ENCODE results near the gene CISH. TPM values are rescaled to one million over a fixed set of nuclear protein-coding genes. Genes with fewer than 3 reads are reported as not detected.

The CISH gene
- total RNA-seq, 4 donors from 2014 or later: 5.5 to 15.5 (median 5.8) TPM

DNA sequence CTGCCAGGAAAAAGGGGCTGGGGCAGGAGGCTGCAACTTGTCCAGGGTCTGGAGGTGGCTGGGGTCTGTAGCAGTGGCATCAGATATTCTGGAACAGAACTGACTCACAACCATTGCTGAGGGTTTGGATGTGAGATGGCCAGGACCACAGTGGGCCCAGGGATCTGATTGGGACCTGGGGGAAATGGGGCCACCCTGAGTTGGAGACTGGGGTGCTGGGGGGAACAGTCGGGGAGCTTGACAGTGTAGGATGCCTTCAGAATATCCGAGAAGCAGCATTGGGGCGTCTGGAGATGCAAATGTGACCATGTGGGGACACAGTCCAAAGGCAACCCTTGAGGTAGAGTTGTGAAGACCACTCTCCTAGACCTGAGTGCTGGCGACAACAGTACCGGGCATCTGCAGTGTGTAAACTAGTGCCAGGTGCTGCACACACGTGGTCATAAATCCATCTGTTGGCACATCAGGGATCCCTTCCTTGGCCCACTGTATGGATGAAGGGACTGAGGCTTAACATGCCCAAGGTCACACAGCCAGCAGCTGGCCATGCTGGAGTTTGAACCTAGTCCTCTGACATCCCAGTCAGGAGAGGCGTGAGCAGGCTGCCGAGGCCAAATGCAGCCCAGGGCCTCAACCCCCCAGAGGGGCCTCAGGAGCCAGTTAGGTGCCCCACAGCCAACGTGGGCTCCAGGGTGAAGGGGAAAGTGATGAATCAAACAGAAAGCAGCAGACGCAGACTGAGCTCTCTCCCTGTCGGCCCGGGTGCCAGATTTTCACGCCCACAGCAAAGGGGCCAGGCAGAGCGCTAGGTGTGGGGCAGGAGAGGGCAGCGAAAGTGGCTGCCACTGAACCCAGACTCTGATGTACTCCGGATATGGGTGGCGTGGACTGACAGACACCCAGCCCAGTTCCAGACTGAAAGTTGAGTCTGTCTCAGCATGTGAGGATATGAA, 23.5 kb downstream of the CISH start:
- no peak overlapping the region for H3K27ac ChIP-seq
- WGBS, 2 donors: 48 to 65% methylated on average over 16 to 17 of the region's 17 CpGs
- peaks cover 0 to 21% (median 0%) of the 10 kb centered on the region in 3 donors for H3K36me3 ChIP-seq
- no peaks in the 10 kb centered on the region for H3K9me3 ChIP-seq
- H3K4me1 ChIP-seq: peaks cover 0 to 30% (median 20%) of the 10 kb centered on the region in 4 donors
- H3K27me3 ChIP-seq: no peaks in the 10 kb centered on the region
- TF ChIP-seq POLR2A (IDR thresholded peaks at IDR 0.05): no peak
- TF ChIP-seq EP300 (IDR thresholded peaks at IDR 0.05): no peak
- TF ChIP-seq CTCF (IDR thresholded peaks at IDR 0.05): no peak
- no peak for DNase-seq (ENCODE audit: low spot score in 2 of 2)
- no peak overlapping the region for H3K4me3 ChIP-seq

DNA sequence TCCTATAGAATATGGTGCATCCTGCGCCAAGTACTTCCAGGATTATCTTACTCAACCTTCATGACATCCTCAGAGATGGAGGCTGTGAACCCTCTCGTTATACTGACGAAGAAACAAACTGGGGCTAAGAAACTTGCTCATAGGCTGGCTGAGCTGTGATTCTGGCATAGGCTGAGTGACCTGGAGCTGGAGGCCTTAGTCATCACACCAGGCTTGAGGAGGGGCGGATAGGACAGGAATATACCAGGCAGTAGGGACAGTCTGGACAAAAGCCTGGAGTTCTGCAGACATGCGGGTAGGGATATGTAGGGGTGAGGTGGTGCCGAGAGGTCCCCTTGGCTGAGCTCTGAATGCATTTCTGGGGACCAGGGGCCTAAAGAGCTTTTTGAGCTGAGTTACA, 24.2 kb downstream of the CISH start:
- no peak overlapping the region for H3K27ac ChIP-seq
- H3K36me3 ChIP-seq: peaks cover 0 to 28% (median 0%) of the 10 kb centered on the region in 3 donors
- H3K4me1 ChIP-seq: peaks cover 0 to 24% (median 14%) of the 10 kb centered on the region in 4 donors
- no peaks in the 10 kb centered on the region for H3K27me3 ChIP-seq
- H3K9me3 ChIP-seq: no peaks in the 10 kb centered on the region
- DNase-seq (ENCODE audit: low spot score in 2 of 2): no peak
- TF ChIP-seq CTCF (IDR thresholded peaks at IDR 0.05) (no peak), EP300 (IDR thresholded peaks at IDR 0.05) (no peak), POLR2A (IDR thresholded peaks at IDR 0.05) (no peak)
- no peak overlapping the region for H3K4me3 ChIP-seq
- WGBS, 2 donors: 88 to 90% methylated on average over 6 of the region's 6 CpGs

GRCh38 chr3:50586763-50587070, 24.9 kb downstream of the CISH start:
- TF ChIP-seq EP300 (IDR thresholded peaks at IDR 0.05) (no peak), POLR2A (IDR thresholded peaks at IDR 0.05) (no peak), CTCF (IDR thresholded peaks at IDR 0.05) (no peak)
- Histone ChIP-seq H3K4me1 (peaks cover 0 to 17% (median 10%) of the 10 kb centered on the region in 4 donors), H3K9me3 (no peaks in the 10 kb centered on the region), H3K27ac (no peak overlapping the region), H3K4me3 (no peak overlapping the region), H3K36me3 (peaks cover 0 to 34% (median 0%) of the 10 kb centered on the region in 3 donors), H3K27me3 (no peaks in the 10 kb centered on the region)
- DNase-seq (ENCODE audit: low spot score in 2 of 2): no peak
- 71 to 73% methylated on average over 3 of the region's 3 CpGs for WGBS, 2 donors

DNA sequence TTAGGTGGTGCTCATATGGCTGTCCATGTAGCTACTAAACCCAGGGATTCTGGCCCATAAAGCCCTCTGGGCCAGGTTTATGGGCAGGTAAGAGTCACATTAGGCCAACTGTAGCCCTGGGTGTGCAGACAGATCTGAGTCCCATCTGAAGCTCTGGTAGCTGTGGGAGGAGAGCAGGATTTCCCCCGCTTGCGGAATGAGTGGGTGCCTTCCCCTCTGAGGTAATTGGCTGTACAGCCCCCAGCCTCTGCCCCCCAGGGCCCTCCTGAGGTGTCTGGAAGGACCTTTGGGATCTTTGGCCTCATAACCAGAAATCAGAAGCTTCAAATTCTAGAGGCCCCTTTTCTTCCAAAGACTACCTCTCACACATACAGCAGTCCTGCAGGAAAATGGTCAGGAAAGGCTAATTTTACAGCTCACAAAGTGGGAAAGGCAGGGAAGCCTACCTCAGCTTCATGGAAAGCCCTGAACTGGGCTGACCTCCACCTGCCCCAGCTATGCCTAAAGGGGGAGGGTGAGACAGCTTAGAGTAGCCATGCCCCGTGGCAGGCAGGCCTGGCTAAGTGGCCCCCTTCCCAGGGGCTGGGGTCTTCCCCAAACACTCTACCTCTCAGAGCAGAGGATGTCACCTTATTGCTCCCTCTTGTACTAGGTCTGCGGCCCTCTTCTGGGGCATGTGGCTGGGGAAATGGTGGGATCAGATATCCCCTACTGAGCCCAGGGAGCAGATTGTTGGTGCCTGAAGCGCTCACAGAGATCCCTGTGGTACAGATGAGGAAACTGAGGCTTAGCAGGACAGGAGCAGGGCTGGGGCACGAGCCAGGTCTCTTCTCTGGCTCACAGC, 25.4 kb downstream of the CISH start:
- peaks cover 0 to 11% (median 6%) of the 10 kb centered on the region in 4 donors for H3K4me1 ChIP-seq
- H3K36me3 ChIP-seq: peaks cover 0 to 40% (median 0%) of the 10 kb centered on the region in 3 donors
- H3K27me3 ChIP-seq: no peaks in the 10 kb centered on the region
- no peak overlapping the region for H3K4me3 ChIP-seq
- DNase-seq (ENCODE audit: low spot score in 2 of 2): no peak
- TF ChIP-seq CTCF (IDR thresholded peaks at IDR 0.05) (no peak), EP300 (IDR thresholded peaks at IDR 0.05) (no peak), POLR2A (IDR thresholded peaks at IDR 0.05) (no peak)
- no peaks in the 10 kb centered on the region for H3K9me3 ChIP-seq
- no peak overlapping the region for H3K27ac ChIP-seq
- WGBS, 2 donors: 86 to 91% methylated on average over 5 to 6 of the region's 6 CpGs
